ENCODE data around the gene FTO. TPM values are rescaled to one million over a fixed set of nuclear protein-coding genes. Genes with fewer than 3 reads are reported as not detected.

Gene FTO
- total and polyA plus RNA-seq, 2 of the 13 experiments (the other 11 are each of a cell fraction or from before 2014, with no cell fraction given) = 41.6 to 55.8 TPM

- TF ChIP-seq TFDP1 (CRISPR knock-in tag; IDR thresholded peaks at IDR 0.05; ENCODE audit: borderline replicate concordance) = peak; percentile 84; the same call in 1 of the 2 replicates
- TF ChIP-seq THAP7 (CRISPR knock-in tag; IDR thresholded peaks at IDR 0.05) = peak; percentile 70; the same call in 1 of the 2 replicates
- TF ChIP-seq ZNF264 (CRISPR knock-in tag; IDR thresholded peaks at IDR 0.05) = peak; percentile 93
- TF ChIP-seq THAP8 (CRISPR knock-in tag; IDR thresholded peaks at IDR 0.05; ENCODE audit: borderline replicate concordance) = no peak
- peak; percentile 98 for TF ChIP-seq NR2F6 (IDR thresholded peaks at IDR 0.05)
- TF ChIP-seq NR2F6 (CRISPR knock-in tag; IDR thresholded peaks at IDR 0.05) = peak; percentile 99
- TF ChIP-seq PITX1 (CRISPR knock-in tag; IDR thresholded peaks at IDR 0.05) = peak; percentile 96
- TF ChIP-seq IRF1 (CRISPR knock-in tag; IDR thresholded peaks at IDR 0.05; ENCODE audit: low read depth) = no peak
- no peak for TF ChIP-seq PAF1 (CRISPR knock-in tag; IDR thresholded peaks at IDR 0.05)
- no peak for TF ChIP-seq TAF15 (IDR thresholded peaks at IDR 0.05; ENCODE audit: low read depth, low read length, poor library complexity, severe bottlenecking)
- TF ChIP-seq PTBP1 (IDR thresholded peaks at IDR 0.05; ENCODE audit: low read depth, low read length, poor library complexity, severe bottlenecking) = peak; percentile 62
- no peak for TF ChIP-seq GPBP1L1 (CRISPR knock-in tag; IDR thresholded peaks at IDR 0.05)
- peak; percentile 85; the same call in 1 of the 2 replicates for TF ChIP-seq CREB3 (CRISPR knock-in tag; IDR thresholded peaks at IDR 0.05)
- TF ChIP-seq ZNF263 (CRISPR knock-in tag; IDR thresholded peaks at IDR 0.05) = peak; percentile 70; the same call in 1 of the 2 replicates
- no peak for TF ChIP-seq ZFP62 (CRISPR knock-in tag; IDR thresholded peaks at IDR 0.05)
- peak; percentile 91; the same call in 1 of the 2 replicates for TF ChIP-seq ZNF350 (CRISPR knock-in tag; IDR thresholded peaks at IDR 0.05; ENCODE audit: borderline replicate concordance, low read depth)
- peak; percentile 79 for TF ChIP-seq ZFY (CRISPR knock-in tag; IDR thresholded peaks at IDR 0.05)
- TF ChIP-seq ZBTB21 (CRISPR knock-in tag; IDR thresholded peaks at IDR 0.05) = peak; percentile 32; the same call in 1 of the 2 replicates
- peak; percentile 89; the same call in 1 of the 2 replicates for TF ChIP-seq ZFP37 (CRISPR knock-in tag; IDR thresholded peaks at IDR 0.05; ENCODE audit: borderline replicate concordance)
- peak; percentile 94 for TF ChIP-seq TEAD3 (CRISPR knock-in tag; optimal IDR thresholded peaks at IDR 0.05; ENCODE audit: borderline replicate concordance)
- TF ChIP-seq KAT7 (CRISPR knock-in tag; IDR thresholded peaks at IDR 0.05; ENCODE audit: borderline replicate concordance) = peak; percentile 94
- no peak; the same call in 1 of the 2 replicates for TF ChIP-seq ZNF546 (CRISPR knock-in tag; conservative IDR thresholded peaks at IDR 0.05)
- no peak for TF ChIP-seq CCAR2 (optimal IDR thresholded peaks at IDR 0.05; ENCODE audit: low read depth, low read length)
- no peak for TF ChIP-seq E2F5 (CRISPR knock-in tag; conservative IDR thresholded peaks at IDR 0.05)
Observed at GRCh38 chr16:54176376-54176901, 472.5 kb downstream of the FTO start (continued).
